GM23338 (cell line): ENCODE data around the gene FLT1. TPM values are rescaled to one million over a fixed set of nuclear protein-coding genes. Genes with fewer than 3 reads are reported as not detected.

Experiments used
- ATAC-seq: fragments of 200-7000 bp; cut with Tn5 transposase; 3 replicates; pipeline ENCODE4 v1.9.1; 2020
- DNase-seq: peaks from one replicate; pipeline ENCODE4 v3.0.0-alpha.2; 2015; ENCODE audit warnings: low spot score
- H2AFZ ChIP-seq: fragments of 200-600 bp; sonication (generic); 2 replicates; pipeline ENCODE4 v1.8.0; 2016; ENCODE audit warnings: antibody characterized with exemption, mild to moderate bottlenecking, moderate library complexity
- H3F3A ChIP-seq: fragments of 200-600 bp; sonication (generic); replicated peaks from 2 replicates; pipeline ENCODE4 v1.8.0; 2017; ENCODE audit warnings: antibody characterized with exemption, mixed run types, low read depth
- H3K27ac ChIP-seq: fragments of 200-600 bp; sonication (generic); 2 replicates; pipeline ENCODE4 v1.6.1; 2016; ENCODE audit warnings: low read depth
- H3K27me3 ChIP-seq: fragments of 200-600 bp; sonication (generic); 2 replicates; pipeline ENCODE4 v1.8.0; 2016; ENCODE audit warnings: mild to moderate bottlenecking, mixed run types, moderate library complexity; ENCODE audit not compliant: insufficient read depth
- H3K36me3 ChIP-seq: fragments of 200-600 bp; sonication (generic); 2 replicates; pipeline ENCODE4 v1.8.0; 2016; ENCODE audit warnings: mild to moderate bottlenecking; ENCODE audit not compliant: insufficient read depth
- H3K4me1 ChIP-seq: fragments of 200-600 bp; sonication (generic); 2 replicates; pipeline ENCODE4 v1.8.0; 2016; ENCODE audit warnings: mild to moderate bottlenecking, moderate library complexity; ENCODE audit not compliant: insufficient read depth
- H3K4me2 ChIP-seq: fragments of 200-600 bp; sonication (generic); 2 replicates; pipeline ENCODE4 v1.7.1; 2017; ENCODE audit warnings: mixed run types
- H3K4me3 ChIP-seq: fragments of 200-600 bp; sonication (generic); 2 replicates; pipeline ENCODE4 v1.6.1; 2016; ENCODE audit warnings: mixed run types
- H3K79me2 ChIP-seq: fragments of 200-600 bp; sonication (generic); replicated peaks from 2 replicates; pipeline ENCODE4 v1.8.0; 2017; ENCODE audit warnings: mild to moderate bottlenecking; ENCODE audit not compliant: insufficient read depth
- H3K9me2 ChIP-seq: fragments of 200-600 bp; sonication (generic); 2 replicates; pipeline ENCODE4 v1.8.0; 2017; ENCODE audit not compliant: insufficient read depth
- H4K20me1 ChIP-seq: fragments of 200-600 bp; sonication (generic); replicated peaks from 2 replicates; pipeline ENCODE4 v1.8.0; 2017; ENCODE audit warnings: mild to moderate bottlenecking; ENCODE audit not compliant: insufficient read depth
- H3K27ac Mint-ChIP-seq: 2 replicates; pipeline ENCODE4 v1.8.0; 2020; ENCODE audit warnings: inconsistent platforms, mild to moderate bottlenecking, moderate library complexity, mixed read lengths
- H3K27me3 Mint-ChIP-seq: 3 replicates; pipeline ENCODE4 v1.8.0; 2022; ENCODE audit warnings: low read depth, mild to moderate bottlenecking, moderate library complexity, mixed read lengths, inconsistent platforms; ENCODE audit not compliant: insufficient read depth, poor library complexity
- H3K36me3 Mint-ChIP-seq: 3 replicates; pipeline ENCODE4 v1.8.0; 2021; ENCODE audit warnings: low read depth, mild to moderate bottlenecking, inconsistent platforms, moderate library complexity, mixed read lengths
- H3K4me1 Mint-ChIP-seq: 3 replicates; pipeline ENCODE4 v1.8.0; 2020; ENCODE audit warnings: mild to moderate bottlenecking, inconsistent platforms, mixed read lengths
- H3K4me3 Mint-ChIP-seq: 3 replicates; pipeline ENCODE4 v1.8.0; 2021; ENCODE audit warnings: moderate library complexity, mild to moderate bottlenecking, inconsistent platforms, mixed read lengths
- H3K9me3 Mint-ChIP-seq: 3 replicates; pipeline ENCODE4 v1.8.0; 2020; ENCODE audit warnings: moderate library complexity, mild to moderate bottlenecking, inconsistent platforms, mixed read lengths
- CREB1 ChIP-seq: fragments of 250-450 bp; sonication (Bioruptor Pico); IDR thresholded peaks from 2 replicates; pipeline ENCODE4 v1.5.0; 2020; ENCODE audit warnings: low read depth, mild to moderate bottlenecking, moderate library complexity
- EZH2 ChIP-seq: fragments of 200-600 bp; sonication (generic); IDR thresholded peaks from one replicate; pipeline ENCODE4 v1.8.0; 2017; ENCODE audit warnings: antibody characterized with exemption, mild to moderate bottlenecking, low read depth; ENCODE audit not compliant: unreplicated experiment
- EZH2phosphoT487 ChIP-seq: fragments of 200-600 bp; sonication (generic); IDR thresholded peaks from one replicate; pipeline ENCODE4 v1.8.1; 2018; ENCODE audit warnings: antibody characterized with exemption; ENCODE audit not compliant: unreplicated experiment
- JUNB ChIP-seq: IDR thresholded peaks from one replicate; pipeline ENCODE4 v1.6.1; 2016; ENCODE audit warnings: antibody characterized with exemption; ENCODE audit not compliant: unreplicated experiment
- POLR2AphosphoS5 ChIP-seq: IDR thresholded peaks from 2 replicates; pipeline ENCODE4 v1.6.1; 2016; ENCODE audit warnings: antibody characterized with exemption, low read depth
- STAT1 ChIP-seq: IDR thresholded peaks from one replicate; pipeline ENCODE4 v1.6.1; 2016; ENCODE audit warnings: antibody characterized with exemption; ENCODE audit not compliant: unreplicated experiment
- ZNF114 ChIP-seq: fragments of 250-450 bp; sonication (Bioruptor Pico); IDR thresholded peaks from 2 replicates; pipeline ENCODE4 v1.5.0; 2020; ENCODE audit warnings: mild to moderate bottlenecking, moderate library complexity
- ZNF331 ChIP-seq: fragments of 250-450 bp; sonication (Bioruptor Pico); IDR thresholded peaks from 2 replicates; pipeline ENCODE4 v1.5.0; 2020; ENCODE audit warnings: low read depth, mild to moderate bottlenecking, moderate library complexity
- polyA plus RNA-seq: library from polyadenylated mRNA; unstranded; fragments of >200 nt; fragmentation: Nextera tagmentation; extraction: Ambion mirVana; gene quantifications from 2 replicates; pipeline ENCODE4 v1.2.1, GENCODE V29; 2016
- total RNA-seq: library from RNA; depleted of rRNA; stranded (reverse); fragments of >200 nt; shearing (Covaris generic); gene quantifications from 2 replicates; pipeline ENCODE4 v1.2.3, GENCODE V29; 2014
- TF ChIP-seq, protein P1 (sequence below), 2 experiments: fragments of 200-600 bp in 1 of 2; sonication (generic) in 1 of 2; conservative IDR thresholded peaks; 2 replicates each; pipeline versions ENCODE4 v1.5.1 to v1.6.1; 2016 to 2017; ENCODE audit warnings: antibody characterized with exemption in 2 of 2, low read depth in 2 of 2, mild to moderate bottlenecking in 2 of 2, moderate library complexity in 1 of 2
- TF ChIP-seq, protein P2 (sequence below): IDR thresholded peaks from one replicate; pipeline ENCODE4 v1.6.1; 2018; ENCODE audit warnings: antibody characterized with exemption; ENCODE audit not compliant: unreplicated experiment
- TF ChIP-seq, protein P3 (sequence below): IDR thresholded peaks from 2 replicates; pipeline ENCODE4 v1.6.1; 2016; ENCODE audit warnings: antibody characterized with exemption

Gene FLT1
- total and polyA plus RNA-seq, 2 experiments from 2014 or later, result 26.8 to 116 TPM

DNA sequence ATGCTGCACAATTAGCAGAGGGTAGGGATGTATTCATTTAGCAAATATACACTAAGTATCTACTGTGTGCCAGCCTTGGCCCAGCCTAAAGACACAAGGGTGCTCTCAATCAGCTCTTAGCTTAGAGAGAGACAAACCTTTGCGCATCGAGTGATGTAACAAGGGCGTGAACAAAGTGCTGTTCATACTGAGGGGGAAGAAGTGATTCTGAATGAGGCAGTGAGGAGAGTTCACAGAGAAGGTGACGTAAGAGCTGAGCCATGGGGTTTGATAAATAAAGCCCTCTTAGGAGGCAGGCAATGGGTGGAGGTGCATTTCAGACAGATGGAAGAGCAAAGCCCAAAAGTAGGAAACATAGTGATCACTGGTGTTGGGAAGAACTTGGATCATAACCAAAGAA is 68.5 kb downstream of the FLT1 start:
- no peaks in the 10 kb centered on the region for H3K9me3 Mint-ChIP-seq
- no peak for TF ChIP-seq EZH2
- TF ChIP-seq STAT1, result no peak
- no peak for TF ChIP-seq ZNF114
- no peak for TF ChIP-seq EZH2phosphoT487
- TF ChIP-seq CREB1 (CRISPR knock-in tag), result no peak
- TF ChIP-seq ZNF331 (CRISPR knock-in tag), result no peak
- TF ChIP-seq, protein P1, sequence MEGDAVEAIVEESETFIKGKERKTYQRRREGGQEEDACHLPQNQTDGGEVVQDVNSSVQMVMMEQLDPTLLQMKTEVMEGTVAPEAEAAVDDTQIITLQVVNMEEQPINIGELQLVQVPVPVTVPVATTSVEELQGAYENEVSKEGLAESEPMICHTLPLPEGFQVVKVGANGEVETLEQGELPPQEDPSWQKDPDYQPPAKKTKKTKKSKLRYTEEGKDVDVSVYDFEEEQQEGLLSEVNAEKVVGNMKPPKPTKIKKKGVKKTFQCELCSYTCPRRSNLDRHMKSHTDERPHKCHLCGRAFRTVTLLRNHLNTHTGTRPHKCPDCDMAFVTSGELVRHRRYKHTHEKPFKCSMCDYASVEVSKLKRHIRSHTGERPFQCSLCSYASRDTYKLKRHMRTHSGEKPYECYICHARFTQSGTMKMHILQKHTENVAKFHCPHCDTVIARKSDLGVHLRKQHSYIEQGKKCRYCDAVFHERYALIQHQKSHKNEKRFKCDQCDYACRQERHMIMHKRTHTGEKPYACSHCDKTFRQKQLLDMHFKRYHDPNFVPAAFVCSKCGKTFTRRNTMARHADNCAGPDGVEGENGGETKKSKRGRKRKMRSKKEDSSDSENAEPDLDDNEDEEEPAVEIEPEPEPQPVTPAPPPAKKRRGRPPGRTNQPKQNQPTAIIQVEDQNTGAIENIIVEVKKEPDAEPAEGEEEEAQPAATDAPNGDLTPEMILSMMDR (conservative IDR thresholded peaks at IDR 0.05; ENCODE audit: low read depth in 2 of 2), result no peak
- no peak for TF ChIP-seq POLR2AphosphoS5
- TF ChIP-seq JUNB, result no peak
- TF ChIP-seq, protein P2, sequence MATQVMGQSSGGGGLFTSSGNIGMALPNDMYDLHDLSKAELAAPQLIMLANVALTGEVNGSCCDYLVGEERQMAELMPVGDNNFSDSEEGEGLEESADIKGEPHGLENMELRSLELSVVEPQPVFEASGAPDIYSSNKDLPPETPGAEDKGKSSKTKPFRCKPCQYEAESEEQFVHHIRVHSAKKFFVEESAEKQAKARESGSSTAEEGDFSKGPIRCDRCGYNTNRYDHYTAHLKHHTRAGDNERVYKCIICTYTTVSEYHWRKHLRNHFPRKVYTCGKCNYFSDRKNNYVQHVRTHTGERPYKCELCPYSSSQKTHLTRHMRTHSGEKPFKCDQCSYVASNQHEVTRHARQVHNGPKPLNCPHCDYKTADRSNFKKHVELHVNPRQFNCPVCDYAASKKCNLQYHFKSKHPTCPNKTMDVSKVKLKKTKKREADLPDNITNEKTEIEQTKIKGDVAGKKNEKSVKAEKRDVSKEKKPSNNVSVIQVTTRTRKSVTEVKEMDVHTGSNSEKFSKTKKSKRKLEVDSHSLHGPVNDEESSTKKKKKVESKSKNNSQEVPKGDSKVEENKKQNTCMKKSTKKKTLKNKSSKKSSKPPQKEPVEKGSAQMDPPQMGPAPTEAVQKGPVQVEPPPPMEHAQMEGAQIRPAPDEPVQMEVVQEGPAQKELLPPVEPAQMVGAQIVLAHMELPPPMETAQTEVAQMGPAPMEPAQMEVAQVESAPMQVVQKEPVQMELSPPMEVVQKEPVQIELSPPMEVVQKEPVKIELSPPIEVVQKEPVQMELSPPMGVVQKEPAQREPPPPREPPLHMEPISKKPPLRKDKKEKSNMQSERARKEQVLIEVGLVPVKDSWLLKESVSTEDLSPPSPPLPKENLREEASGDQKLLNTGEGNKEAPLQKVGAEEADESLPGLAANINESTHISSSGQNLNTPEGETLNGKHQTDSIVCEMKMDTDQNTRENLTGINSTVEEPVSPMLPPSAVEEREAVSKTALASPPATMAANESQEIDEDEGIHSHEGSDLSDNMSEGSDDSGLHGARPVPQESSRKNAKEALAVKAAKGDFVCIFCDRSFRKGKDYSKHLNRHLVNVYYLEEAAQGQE, result no peak
- Histone ChIP-seq H3K4me2 (no peak overlapping the region), H3K27ac (no peak overlapping the region), H3K4me1 (peaks cover 33% of the 10 kb centered on the region), H3K27me3 (no peaks in the 10 kb centered on the region), H3K36me3 (peaks cover 35% of the 10 kb centered on the region), H2AFZ (no peak overlapping the region), H3F3A (peaks cover 3% of the 10 kb centered on the region; the same call in 1 of the 2 replicates), H3K9me2 (no peaks in the 10 kb centered on the region), H4K20me1 (no peaks in the 10 kb centered on the region), H3K79me2 (peaks cover 13% of the 10 kb centered on the region; the same call in 1 of the 2 replicates), H3K4me3 (no peak overlapping the region)
- no peak for ATAC-seq
- peak overlapping the region; percentile 58 for H3K27ac Mint-ChIP-seq
- no peak overlapping the region for H3K4me3 Mint-ChIP-seq
- H3K27me3 Mint-ChIP-seq, result no peaks in the 10 kb centered on the region
- DNase-seq, result no peak
- peaks cover 76% of the 10 kb centered on the region for H3K36me3 Mint-ChIP-seq
- H3K4me1 Mint-ChIP-seq, result peaks cover 65% of the 10 kb centered on the region

DNA sequence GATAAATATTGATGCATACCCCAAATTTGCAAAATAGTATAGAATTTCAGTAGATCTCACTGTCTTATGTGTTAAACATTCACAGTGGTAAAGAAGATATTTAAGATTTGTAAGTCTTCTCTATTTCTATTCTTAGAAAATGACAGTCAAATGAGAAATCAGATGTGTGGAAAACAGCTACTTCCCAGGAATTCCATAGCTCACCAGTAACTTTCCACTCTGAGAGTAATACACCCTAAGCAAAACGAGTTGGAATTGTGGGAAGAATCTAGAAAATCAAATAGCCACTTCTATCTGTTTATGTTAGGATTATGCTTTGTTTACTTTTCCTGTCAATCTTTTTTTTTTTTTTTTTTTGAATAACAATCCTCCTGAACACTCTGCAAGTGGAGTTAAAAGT is 69.1 kb downstream of the FLT1 start:
- Histone ChIP-seq H2AFZ (no peak overlapping the region), H3K4me1 (peaks cover 32% of the 10 kb centered on the region), H3K4me2 (no peak overlapping the region), H3K27ac (no peak overlapping the region), H3K9me2 (no peaks in the 10 kb centered on the region), H4K20me1 (no peaks in the 10 kb centered on the region), H3K4me3 (no peak overlapping the region), H3F3A (peaks cover 3% of the 10 kb centered on the region; the same call in 1 of the 2 replicates), H3K27me3 (no peaks in the 10 kb centered on the region), H3K79me2 (peaks cover 14% of the 10 kb centered on the region; the same call in 1 of the 2 replicates), H3K36me3 (peaks cover 35% of the 10 kb centered on the region)
- Mint-ChIP-seq H3K4me3 (no peak overlapping the region), H3K27me3 (no peaks in the 10 kb centered on the region), H3K9me3 (no peaks in the 10 kb centered on the region), H3K4me1 (peaks cover 64% of the 10 kb centered on the region), H3K27ac (no peak overlapping the region), H3K36me3 (peaks cover 76% of the 10 kb centered on the region)
- ATAC-seq (no peak), DNase-seq (no peak)
- TF ChIP-seq, protein P3, sequence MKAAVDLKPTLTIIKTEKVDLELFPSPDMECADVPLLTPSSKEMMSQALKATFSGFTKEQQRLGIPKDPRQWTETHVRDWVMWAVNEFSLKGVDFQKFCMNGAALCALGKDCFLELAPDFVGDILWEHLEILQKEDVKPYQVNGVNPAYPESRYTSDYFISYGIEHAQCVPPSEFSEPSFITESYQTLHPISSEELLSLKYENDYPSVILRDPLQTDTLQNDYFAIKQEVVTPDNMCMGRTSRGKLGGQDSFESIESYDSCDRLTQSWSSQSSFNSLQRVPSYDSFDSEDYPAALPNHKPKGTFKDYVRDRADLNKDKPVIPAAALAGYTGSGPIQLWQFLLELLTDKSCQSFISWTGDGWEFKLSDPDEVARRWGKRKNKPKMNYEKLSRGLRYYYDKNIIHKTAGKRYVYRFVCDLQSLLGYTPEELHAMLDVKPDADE, result no peak
